ENCODE data around the gene AJAP1. TPM values are rescaled to one million over a fixed set of nuclear protein-coding genes. Genes with fewer than 3 reads are reported as not detected.

Gene AJAP1
- total RNA-seq: 0.17 TPM in 1 of 2 replicates, not detected in the other

GRCh38 chr1:4653796-4654725 lies at the start of gene AJAP1:
TSS of gene AJAP1 (plus strand) at chr1:4654609. CDS start at chr1:4655426, 817 bp downstream.

